ENCODE measurements around the gene PUS10.

DNA sequence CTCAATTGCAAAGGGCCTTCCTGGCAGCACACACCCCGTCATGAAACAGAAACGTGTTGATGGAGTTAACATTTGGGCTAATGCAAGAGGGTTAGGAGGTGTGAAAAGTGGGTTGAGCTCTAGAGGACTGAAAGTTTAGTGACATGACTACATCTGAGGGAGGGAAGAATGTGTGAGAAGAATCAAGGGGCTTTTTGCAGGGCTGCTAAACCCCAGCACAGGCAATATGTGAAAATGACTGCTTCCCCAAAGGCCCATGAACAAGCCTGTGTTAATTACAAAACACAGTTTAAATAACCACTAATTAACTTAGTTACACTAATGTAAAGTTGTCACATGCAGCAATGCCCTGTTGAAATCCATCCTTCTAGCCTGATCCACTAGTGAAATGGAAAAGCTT is 63.9 kb downstream of the PUS10 start:
- TF ChIP-seq, protein P1, sequence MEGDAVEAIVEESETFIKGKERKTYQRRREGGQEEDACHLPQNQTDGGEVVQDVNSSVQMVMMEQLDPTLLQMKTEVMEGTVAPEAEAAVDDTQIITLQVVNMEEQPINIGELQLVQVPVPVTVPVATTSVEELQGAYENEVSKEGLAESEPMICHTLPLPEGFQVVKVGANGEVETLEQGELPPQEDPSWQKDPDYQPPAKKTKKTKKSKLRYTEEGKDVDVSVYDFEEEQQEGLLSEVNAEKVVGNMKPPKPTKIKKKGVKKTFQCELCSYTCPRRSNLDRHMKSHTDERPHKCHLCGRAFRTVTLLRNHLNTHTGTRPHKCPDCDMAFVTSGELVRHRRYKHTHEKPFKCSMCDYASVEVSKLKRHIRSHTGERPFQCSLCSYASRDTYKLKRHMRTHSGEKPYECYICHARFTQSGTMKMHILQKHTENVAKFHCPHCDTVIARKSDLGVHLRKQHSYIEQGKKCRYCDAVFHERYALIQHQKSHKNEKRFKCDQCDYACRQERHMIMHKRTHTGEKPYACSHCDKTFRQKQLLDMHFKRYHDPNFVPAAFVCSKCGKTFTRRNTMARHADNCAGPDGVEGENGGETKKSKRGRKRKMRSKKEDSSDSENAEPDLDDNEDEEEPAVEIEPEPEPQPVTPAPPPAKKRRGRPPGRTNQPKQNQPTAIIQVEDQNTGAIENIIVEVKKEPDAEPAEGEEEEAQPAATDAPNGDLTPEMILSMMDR (optimal IDR thresholded peaks at IDR 0.05 in 1 of 3, IDR thresholded peaks at IDR 0.05 in 1 of 3, conservative IDR thresholded peaks at IDR 0.05 in 1 of 3; ENCODE audit: extremely low read depth in 1 of 3, insufficient read depth in 2 of 3, low read length in 3 of 3): no peak
- TF ChIP-seq EZH2 (IDR thresholded peaks at IDR 0.05; ENCODE audit: low read length): no peak

All from keratinocyte (primary cell).